ENCODE data around the gene IL1F10. TPM values are rescaled to one million over a fixed set of nuclear protein-coding genes. Genes with fewer than 3 reads are reported as not detected.

Gene IL1F10
- total and polyA plus RNA-seq, 4 donors: not detected

DNA sequence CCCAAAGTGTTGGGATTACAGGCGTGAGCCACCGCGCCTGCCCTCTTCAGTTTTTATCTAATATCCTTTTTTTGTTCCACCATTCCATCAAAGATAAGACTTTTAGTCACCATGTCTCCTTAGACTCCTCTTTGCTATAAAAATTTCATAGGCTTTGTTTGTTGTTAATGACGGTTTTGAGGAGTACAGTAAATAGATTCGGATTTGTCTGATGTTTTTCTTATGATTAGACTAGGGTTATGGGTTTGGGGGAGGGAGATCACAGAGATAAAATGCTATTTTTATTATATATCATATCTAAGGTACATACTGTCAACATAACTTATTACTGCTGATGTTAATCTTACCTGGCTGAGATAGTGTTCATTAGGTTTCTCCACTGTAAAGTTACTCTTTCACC is 21.3 kb upstream of the IL1F10 start:
- no peak overlapping the region for H3K27ac ChIP-seq (ENCODE audit: low read depth in 1 of 2, low read length in 2 of 2)
- H3K9ac ChIP-seq (ENCODE audit: low read depth in 1 of 2, low read length in 2 of 2): no peak overlapping the region
- no peaks in the 10 kb centered on the region for H3K4me1 ChIP-seq (ENCODE audit: control insufficient read depth in 4 of 4, insufficient read depth in 4 of 4, low read length in 3 of 4)
- peaks cover 0 to 1% (median 0%) of the 10 kb centered on the region in 4 donors for H3K9me3 ChIP-seq (ENCODE audit: control insufficient read depth in 4 of 4, low read length in 3 of 4)
- H3K4me3 ChIP-seq (ENCODE audit: low read depth in 1 of 3, low read length in 3 of 3): no peak overlapping the region
- DNase-seq (ENCODE audit: low spot score): no peak
- TF ChIP-seq, protein P1, sequence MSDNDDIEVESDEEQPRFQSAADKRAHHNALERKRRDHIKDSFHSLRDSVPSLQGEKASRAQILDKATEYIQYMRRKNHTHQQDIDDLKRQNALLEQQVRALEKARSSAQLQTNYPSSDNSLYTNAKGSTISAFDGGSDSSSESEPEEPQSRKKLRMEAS (IDR thresholded peaks at IDR 0.05): no peak
- TF ChIP-seq, protein P2, sequence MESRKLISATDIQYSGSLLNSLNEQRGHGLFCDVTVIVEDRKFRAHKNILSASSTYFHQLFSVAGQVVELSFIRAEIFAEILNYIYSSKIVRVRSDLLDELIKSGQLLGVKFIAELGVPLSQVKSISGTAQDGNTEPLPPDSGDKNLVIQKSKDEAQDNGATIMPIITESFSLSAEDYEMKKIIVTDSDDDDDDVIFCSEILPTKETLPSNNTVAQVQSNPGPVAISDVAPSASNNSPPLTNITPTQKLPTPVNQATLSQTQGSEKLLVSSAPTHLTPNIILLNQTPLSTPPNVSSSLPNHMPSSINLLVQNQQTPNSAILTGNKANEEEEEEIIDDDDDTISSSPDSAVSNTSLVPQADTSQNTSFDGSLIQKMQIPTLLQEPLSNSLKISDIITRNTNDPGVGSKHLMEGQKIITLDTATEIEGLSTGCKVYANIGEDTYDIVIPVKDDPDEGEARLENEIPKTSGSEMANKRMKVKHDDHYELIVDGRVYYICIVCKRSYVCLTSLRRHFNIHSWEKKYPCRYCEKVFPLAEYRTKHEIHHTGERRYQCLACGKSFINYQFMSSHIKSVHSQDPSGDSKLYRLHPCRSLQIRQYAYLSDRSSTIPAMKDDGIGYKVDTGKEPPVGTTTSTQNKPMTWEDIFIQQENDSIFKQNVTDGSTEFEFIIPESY (IDR thresholded peaks at IDR 0.05): no peak
- no peaks in the 10 kb centered on the region for H3K27me3 ChIP-seq (ENCODE audit: control insufficient read depth in 4 of 4, insufficient read depth in 4 of 4, low read length in 3 of 4)
- 92% methylated on average over 5 of the region's 5 CpGs for WGBS
- H3K36me3 ChIP-seq (ENCODE audit: control insufficient read depth in 4 of 4, insufficient read depth in 3 of 4, low read depth in 1 of 4, low read length in 3 of 4): no peaks in the 10 kb centered on the region

DNA sequence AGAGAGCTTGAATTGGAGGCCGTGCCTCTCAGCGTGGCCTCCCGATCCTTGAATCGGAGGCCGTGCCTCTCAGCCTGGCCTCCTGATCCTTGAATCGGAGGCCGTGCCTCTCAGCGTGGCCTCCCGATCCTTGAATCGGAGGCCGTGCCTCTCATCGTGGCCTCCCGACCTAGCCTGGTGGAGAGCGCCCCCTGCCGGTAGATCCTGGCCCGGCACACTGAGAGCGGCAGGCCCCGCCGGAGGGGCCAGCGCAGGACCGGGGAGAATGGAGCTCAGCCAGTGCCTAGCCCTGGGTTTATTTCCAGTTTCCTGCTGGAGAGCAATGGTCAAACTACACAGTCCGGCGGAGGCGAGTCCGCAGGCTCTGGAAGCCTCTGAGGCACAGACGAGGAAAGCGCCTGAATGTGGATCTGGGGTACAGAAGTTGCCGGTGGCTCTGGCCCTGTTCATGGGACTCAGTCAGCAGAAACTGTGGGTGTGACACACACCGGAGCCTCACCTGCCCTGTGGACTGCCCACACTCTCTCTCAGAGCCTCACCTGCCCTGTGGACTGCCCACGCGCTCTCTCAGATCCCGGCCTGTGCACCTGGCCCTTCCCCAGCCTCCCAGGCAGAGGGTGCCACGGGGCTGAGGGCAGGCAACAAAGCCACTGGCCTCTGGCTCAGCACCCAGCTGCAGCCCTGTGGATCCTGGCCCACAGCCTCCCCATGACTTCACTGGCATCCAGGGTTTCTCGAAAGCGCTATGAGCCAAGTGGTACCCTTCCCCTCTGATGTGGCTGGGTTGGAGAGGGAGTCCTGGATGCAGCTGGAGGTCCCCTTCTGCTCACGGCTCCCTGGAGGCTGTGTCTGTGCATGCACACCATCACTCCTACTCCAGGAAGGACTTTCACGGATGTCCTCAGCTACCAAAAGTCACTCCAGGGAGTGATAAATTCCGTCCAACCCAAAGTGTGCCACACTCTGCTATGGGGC is 16.6 kb upstream of the IL1F10 start:
- TF ChIP-seq FOXA2 (IDR thresholded peaks at IDR 0.05): no peak
- no peak for TF ChIP-seq FOXA1 (IDR thresholded peaks at IDR 0.05)
- TF ChIP-seq, protein P3, sequence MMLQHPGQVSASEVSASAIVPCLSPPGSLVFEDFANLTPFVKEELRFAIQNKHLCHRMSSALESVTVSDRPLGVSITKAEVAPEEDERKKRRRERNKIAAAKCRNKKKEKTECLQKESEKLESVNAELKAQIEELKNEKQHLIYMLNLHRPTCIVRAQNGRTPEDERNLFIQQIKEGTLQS (IDR thresholded peaks at IDR 0.05): no peak
- no peak for TF ChIP-seq SP1 (IDR thresholded peaks at IDR 0.05)
- no peak for TF ChIP-seq TAF1 (conservative IDR thresholded peaks at IDR 0.05)
- no peak for TF ChIP-seq NR2F2 (IDR thresholded peaks at IDR 0.05)
- TF ChIP-seq GABPA (IDR thresholded peaks at IDR 0.05 in 1 of 2, conservative IDR thresholded peaks at IDR 0.05 in 1 of 2): no peak
- TF ChIP-seq RAD21 (IDR thresholded peaks at IDR 0.05): no peak
- TF ChIP-seq JUND (IDR thresholded peaks at IDR 0.05): no peak
- TF ChIP-seq, protein P1 (IDR thresholded peaks at IDR 0.05): no peak
- TF ChIP-seq RXRA (IDR thresholded peaks at IDR 0.05): no peak
- TF ChIP-seq, protein P4, sequence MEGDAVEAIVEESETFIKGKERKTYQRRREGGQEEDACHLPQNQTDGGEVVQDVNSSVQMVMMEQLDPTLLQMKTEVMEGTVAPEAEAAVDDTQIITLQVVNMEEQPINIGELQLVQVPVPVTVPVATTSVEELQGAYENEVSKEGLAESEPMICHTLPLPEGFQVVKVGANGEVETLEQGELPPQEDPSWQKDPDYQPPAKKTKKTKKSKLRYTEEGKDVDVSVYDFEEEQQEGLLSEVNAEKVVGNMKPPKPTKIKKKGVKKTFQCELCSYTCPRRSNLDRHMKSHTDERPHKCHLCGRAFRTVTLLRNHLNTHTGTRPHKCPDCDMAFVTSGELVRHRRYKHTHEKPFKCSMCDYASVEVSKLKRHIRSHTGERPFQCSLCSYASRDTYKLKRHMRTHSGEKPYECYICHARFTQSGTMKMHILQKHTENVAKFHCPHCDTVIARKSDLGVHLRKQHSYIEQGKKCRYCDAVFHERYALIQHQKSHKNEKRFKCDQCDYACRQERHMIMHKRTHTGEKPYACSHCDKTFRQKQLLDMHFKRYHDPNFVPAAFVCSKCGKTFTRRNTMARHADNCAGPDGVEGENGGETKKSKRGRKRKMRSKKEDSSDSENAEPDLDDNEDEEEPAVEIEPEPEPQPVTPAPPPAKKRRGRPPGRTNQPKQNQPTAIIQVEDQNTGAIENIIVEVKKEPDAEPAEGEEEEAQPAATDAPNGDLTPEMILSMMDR (IDR thresholded peaks at IDR 0.05; ENCODE audit: low read depth, low read length, missing input control): no peak
- TF ChIP-seq, protein P2 (IDR thresholded peaks at IDR 0.05): no peak
- no peak for TF ChIP-seq HNF4A (conservative IDR thresholded peaks at IDR 0.05)
- TF ChIP-seq, protein P5, sequence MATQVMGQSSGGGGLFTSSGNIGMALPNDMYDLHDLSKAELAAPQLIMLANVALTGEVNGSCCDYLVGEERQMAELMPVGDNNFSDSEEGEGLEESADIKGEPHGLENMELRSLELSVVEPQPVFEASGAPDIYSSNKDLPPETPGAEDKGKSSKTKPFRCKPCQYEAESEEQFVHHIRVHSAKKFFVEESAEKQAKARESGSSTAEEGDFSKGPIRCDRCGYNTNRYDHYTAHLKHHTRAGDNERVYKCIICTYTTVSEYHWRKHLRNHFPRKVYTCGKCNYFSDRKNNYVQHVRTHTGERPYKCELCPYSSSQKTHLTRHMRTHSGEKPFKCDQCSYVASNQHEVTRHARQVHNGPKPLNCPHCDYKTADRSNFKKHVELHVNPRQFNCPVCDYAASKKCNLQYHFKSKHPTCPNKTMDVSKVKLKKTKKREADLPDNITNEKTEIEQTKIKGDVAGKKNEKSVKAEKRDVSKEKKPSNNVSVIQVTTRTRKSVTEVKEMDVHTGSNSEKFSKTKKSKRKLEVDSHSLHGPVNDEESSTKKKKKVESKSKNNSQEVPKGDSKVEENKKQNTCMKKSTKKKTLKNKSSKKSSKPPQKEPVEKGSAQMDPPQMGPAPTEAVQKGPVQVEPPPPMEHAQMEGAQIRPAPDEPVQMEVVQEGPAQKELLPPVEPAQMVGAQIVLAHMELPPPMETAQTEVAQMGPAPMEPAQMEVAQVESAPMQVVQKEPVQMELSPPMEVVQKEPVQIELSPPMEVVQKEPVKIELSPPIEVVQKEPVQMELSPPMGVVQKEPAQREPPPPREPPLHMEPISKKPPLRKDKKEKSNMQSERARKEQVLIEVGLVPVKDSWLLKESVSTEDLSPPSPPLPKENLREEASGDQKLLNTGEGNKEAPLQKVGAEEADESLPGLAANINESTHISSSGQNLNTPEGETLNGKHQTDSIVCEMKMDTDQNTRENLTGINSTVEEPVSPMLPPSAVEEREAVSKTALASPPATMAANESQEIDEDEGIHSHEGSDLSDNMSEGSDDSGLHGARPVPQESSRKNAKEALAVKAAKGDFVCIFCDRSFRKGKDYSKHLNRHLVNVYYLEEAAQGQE (IDR thresholded peaks at IDR 0.05): no peak
- no peak for TF ChIP-seq YY1 (IDR thresholded peaks at IDR 0.05)
- TF ChIP-seq EGR1 (IDR thresholded peaks at IDR 0.05; ENCODE audit: low read depth in 2 of 2): no peak
- TF ChIP-seq HNF4G (IDR thresholded peaks at IDR 0.05): no peak
- Histone ChIP-seq H3K4me3 (ENCODE audit: low read depth in 1 of 3, low read length in 3 of 3) (no peak overlapping the region), H3K9ac (ENCODE audit: low read depth in 1 of 2, low read length in 2 of 2) (no peak overlapping the region), H3K36me3 (ENCODE audit: control insufficient read depth in 4 of 4, insufficient read depth in 3 of 4, low read depth in 1 of 4, low read length in 3 of 4) (no peaks in the 10 kb centered on the region), H3K27me3 (ENCODE audit: control insufficient read depth in 4 of 4, insufficient read depth in 4 of 4, low read length in 3 of 4) (no peaks in the 10 kb centered on the region), H3K9me3 (ENCODE audit: control insufficient read depth in 4 of 4, low read length in 3 of 4) (peaks cover 0 to 1% (median under 1%) of the 10 kb centered on the region in 4 donors), H3K27ac (ENCODE audit: low read depth in 1 of 2, low read length in 2 of 2) (no peak overlapping the region), H3K4me1 (ENCODE audit: control insufficient read depth in 4 of 4, insufficient read depth in 4 of 4, low read length in 3 of 4) (no peaks in the 10 kb centered on the region)
- no peak for DNase-seq (ENCODE audit: low spot score)
- WGBS: 94% methylated on average over 38 of the region's 38 CpGs

All from liver (tissue), 9 donors.